Prostate gland (tissue), 2 donors: Measurements from ENCODE around the gene PYCR2.

ENCODE experiments used
- CTCF ChIP-seq, 4 experiments: fragments of 200-600 bp in 2 of 4; fragments of 450-650 bp in 2 of 4; sonication (generic) in 2 of 4; IDR thresholded peaks; 1 replicate in 3 of 4; 2 replicates in 1 of 4; pipeline ENCODE4 v1.5.1; 2016 to 2019; ENCODE audit warnings: antibody characterized with exemption in 4 of 4, mild to moderate bottlenecking in 2 of 4, moderate library complexity in 2 of 4
- POLR2A ChIP-seq: fragments of 450-650 bp; IDR thresholded peaks from one replicate; pipeline ENCODE4 v1.6.1; 2016; ENCODE audit warnings: antibody characterized with exemption, mild to moderate bottlenecking
- POLR2AphosphoS5 ChIP-seq: sonication (generic); formaldehyde crosslinking; IDR thresholded peaks from one replicate; pipeline ENCODE4 v1.6.1; 2017; ENCODE audit warnings: antibody characterized with exemption

GRCh38 chr1:225950905-225951497, 27.0 kb upstream of the PYCR2 start:
- TF ChIP-seq CTCF (IDR thresholded peaks at IDR 0.05) (no peak), POLR2AphosphoS5 (no peak), POLR2A (no peak)
